SK-N-DZ (cell line): ENCODE measurements around the gene CACNG3. TPM values are rescaled to one million over a fixed set of nuclear protein-coding genes. Genes with fewer than 3 reads are reported as not detected.
"Not testable (repeated sequence)": the region's sequence is repeated elsewhere in the genome, so short reads cannot be mapped to it uniquely, and the experiment has no call there.

Experiments used
- DNase-seq: peaks from one replicate; pipeline ENCODE4 v3.0.0-alpha.2; 2015; ENCODE audit warnings: low spot score
- polyA plus RNA-seq, 2 experiments: library from polyadenylated mRNA; depleted of rRNA; stranded (reverse); fragments of >200 nt; gene quantifications; 2 replicates each; pipeline ENCODE4 v1.2.3, GENCODE V29; 2014

Gene CACNG3
- 0.27 and 0.61 TPM in 2 replicates for polyA plus RNA-seq (2014; cell fraction: cytosol; rRNA removed)
- 0.07 and 0.72 TPM in 2 replicates for polyA plus RNA-seq (2014; cell fraction: nucleus; rRNA removed)

DNA sequence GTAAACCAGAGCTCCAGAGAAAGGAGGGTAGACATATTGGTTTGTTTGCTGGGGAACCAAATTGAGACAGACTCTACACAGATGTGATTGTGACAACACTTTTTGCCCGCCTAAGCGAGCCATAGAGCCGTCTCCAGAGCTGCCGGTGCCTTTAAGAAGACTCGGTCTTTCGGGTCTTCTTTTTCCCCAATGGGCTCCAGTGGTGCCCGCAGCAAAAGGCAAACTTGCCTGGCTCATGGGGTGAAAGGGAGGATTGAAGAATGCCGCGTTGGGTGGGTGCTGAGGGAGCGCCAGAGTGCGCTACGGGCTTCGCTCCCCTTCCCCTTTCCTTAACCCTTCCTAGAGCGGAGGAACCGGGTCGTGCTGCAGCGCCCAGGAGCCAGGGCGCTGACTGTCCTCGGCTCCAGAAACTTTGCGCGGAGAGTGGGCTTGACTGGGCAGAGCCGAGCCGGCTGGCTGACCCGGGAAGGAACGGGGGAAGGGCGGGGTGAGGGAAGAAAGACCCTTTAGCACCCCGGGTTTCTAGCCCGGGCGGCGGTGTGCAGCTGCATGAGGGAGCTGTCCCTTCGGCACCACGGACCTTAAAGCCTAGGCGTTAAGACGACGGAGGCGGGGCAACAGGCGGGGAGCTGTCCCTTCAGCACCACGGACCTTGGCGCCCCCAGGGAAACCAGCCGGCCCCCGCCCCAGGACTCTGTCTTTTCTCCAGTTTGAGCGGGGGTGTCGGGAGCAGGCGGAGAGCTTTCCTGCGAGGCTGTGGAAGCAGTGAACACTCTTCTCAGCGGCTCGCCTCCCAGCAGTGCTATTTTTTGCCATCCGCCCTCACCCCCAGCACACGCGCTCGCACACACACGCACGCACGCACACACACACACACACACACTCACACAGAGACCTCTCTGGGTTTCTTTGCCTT is at the start of gene CACNG3:
CACNG3 (plus strand) TSS at position 880 of the 916 bp plus-strand sequence. CDS start 420 bp downstream, outside the sequence.
- peak; percentile 64 for DNase-seq

GRCh38 chr16:24206926-24207325 is 49.2 kb upstream of the CACNG3 start:
- no peak for DNase-seq

DNA sequence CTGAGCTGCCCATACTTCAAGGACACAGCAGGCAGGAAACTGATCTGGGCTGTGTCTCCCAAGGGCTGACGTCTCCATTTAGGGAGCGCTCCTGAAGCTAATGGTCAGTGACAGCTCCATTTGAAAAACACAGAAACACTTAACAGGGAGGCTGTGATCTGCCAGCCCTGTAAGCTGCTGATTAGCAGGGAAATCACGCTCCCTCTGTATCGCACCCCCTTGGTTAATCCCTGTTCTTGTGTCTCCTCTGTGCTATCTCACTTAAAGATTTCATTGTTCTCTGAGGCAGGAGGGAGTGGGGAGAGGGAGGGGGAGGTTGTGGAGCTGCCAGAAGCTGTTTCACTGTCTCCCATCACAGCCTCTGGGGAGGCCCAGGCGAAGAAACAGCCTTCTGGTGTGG is 47.4 kb upstream of the CACNG3 start:
- peak; percentile 100 for DNase-seq

GRCh38 chr16:24214992-24215391 is 41.1 kb upstream of the CACNG3 start:
- DNase-seq = no peak

DNA sequence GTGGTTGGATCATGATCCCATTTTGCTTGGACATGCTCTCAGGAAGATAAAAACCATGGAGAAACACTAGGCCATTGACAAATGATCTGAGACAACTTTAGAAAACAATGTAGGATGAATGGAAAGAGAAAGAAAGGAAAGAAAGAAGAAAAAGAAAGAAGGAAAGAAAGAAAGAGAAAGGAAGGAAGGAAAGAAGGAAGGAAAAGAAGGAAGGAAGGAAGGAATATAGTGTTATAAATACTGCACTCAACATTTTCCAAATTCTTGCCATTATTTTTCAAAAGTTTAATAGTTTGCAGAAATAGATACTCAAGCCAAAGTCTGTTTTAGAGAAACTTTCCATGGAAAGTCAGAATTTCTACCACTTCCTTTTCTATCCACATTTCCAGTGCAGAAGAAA is 39.2 kb upstream of the CACNG3 start:
- DNase-seq = peak; percentile 44

- no peak for DNase-seq
Measured at GRCh38 chr16:24217461-24217860, 38.7 kb upstream of the CACNG3 start.

- no peak for DNase-seq
Measured at GRCh38 chr16:24218299-24218698, 37.8 kb upstream of the CACNG3 start.

DNA sequence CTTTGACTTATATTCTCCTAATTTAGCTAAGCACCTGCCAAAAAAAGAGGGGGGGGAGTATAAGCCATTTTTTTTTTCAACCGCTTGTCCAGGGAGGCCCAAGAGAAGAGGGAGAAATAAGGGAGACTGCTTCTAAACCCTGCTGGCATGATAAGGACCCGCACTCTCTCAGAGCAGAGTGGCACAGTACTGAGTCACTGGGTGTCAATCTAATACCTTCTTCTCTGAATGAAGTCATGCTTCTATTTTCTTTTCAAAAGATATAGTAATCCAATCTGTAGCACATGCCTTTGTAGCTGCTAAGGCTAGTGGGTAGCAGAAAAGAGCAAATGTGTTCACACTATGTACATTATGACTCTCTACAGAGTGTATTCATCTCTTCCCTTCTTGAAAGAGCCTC is 34.9 kb upstream of the CACNG3 start:
- DNase-seq = no peak

- no peak for DNase-seq
Measured at GRCh38 chr16:24228514-24228913, 27.6 kb upstream of the CACNG3 start.

DNA sequence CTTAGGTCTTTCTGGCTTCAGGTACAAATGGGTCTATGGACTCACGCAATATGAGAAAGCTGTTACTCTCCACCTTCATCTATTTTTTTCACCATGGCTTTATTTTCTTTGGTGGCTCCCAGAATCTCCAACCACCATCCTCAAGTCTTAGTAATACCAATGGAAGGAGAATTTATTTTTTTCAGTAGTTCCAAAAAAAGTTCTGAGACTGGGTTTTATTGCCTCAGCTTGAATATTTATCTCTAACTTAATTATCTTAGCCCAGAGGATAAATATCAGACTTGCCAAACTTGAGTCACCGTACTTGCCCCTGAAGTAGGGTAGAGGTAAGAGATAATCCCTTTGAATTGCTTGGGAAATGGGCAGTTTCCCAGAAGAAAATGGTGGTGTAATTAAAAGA is 23.2 kb upstream of the CACNG3 start:
- DNase-seq = no peak

DNA sequence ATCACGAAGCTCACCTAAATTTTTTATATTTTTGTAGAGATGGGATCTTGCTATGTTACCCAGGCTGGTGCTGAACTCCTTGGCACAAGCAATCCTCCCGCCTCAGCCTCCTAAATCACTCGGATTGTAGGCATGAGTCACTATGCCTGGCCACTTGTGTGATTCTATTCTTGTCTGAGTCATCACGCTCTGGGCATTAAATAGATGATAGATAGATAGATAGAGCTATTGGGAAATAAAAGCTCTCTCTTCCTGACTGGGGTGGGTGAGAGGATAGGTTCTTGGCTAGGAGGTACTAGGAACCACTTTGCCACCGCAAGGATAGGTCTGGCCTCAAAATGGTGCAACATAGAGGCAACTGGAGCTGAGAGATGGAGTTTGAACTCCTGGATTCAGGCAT is 21.4 kb upstream of the CACNG3 start:
- DNase-seq = no peak

- DNase-seq = no peak
Measured at GRCh38 chr16:24235806-24236205, 20.3 kb upstream of the CACNG3 start.

GRCh38 chr16:24238846-24239245 is 17.3 kb upstream of the CACNG3 start:
- DNase-seq = not testable (repeated sequence)

DNA sequence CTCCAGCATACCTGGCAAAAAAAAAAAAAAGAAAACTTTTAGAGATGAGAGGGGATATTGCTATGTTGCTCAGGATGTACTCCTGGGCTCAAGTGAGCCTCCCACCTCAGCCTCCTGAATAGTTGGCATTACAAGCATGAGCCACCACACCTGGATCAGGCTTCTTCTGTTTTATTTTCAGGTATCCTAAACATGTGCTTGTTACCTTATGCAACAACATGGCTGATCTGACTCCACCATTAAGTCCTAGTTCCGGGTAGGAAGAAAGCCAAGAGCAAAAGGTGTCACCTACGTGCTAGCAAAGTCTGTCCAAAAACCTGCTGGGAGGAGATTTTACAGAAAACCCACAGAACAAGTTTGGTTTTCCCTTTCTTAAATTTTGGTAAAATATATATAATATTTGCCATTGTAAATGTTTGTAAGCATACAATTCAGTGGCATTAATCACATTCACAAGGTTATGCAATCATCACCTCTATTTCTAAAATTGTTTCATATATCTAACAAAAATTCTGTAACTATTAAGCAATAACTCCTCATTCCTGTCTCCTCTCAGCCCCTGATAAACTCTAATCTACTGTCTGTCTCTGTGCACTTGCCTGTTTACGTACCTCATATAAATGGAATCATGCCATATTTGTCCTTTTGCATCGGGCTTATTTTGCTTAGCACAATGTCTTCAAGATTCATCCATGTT is 9.1 kb upstream of the CACNG3 start:
- no peak for DNase-seq

GRCh38 chr16:24253192-24253591 is 2.9 kb upstream of the CACNG3 start:
- peak; percentile 78 for DNase-seq

GRCh38 chr16:24257958-24258357 is 1.8 kb downstream of the CACNG3 start:
- peak; percentile 14 for DNase-seq

- DNase-seq = no peak
Measured at GRCh38 chr16:24258791-24259190, 2.7 kb downstream of the CACNG3 start.

DNA sequence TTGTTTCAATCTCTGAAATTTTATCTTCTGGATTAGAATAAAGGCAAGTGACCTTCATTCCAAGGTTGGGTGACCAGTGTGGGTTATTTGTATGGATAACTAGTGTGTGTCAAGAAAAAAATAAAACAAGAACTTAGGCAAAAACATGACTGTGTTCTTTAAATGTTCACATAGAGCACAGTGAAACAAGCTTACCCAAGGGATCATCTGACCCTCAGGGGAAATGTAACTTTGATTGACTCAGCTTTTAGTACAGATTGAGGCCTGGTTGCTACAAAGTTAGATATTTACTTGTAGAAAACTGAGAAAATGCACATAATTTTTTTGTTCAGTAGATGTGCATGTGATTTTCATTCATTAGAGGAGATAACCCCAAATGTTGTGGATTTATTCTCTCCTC is 6.7 kb downstream of the CACNG3 start:
- no peak for DNase-seq

DNA sequence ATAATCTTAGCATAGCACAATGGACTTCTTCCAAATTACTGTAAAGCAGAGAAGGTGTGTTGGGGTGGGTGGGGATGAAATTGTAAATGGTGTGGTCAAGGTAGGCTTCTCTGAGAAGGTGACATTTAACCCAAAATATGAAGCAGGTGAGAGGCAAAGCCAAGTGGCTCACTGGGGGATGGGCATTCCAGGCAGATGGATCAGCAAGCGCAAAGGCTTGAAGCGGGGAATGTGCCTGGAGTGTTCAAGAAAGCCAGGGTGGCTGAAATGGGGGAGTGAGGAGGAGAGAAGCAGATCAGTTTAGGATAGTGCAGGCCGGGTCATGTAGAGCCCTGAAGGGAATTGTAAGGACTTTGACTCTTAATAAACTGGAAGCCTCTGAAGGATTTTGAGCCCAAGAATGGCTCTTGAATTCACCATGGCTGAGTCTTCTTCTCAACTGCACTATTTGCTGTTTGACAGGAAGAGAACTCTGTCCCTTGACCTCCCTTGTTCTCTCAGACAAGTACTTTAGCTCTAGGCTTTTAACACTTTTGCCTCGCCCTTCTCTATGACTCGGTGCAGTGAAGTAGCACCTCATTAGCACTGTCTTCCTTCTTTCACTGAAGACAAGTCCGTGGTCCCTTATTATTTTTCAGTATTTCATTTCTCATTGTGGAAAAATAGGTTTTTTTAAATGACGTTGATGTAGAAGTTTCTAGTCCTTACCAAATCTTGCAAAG is 14.7 kb downstream of the CACNG3 start:
- DNase-seq = peak; percentile 45

GRCh38 chr16:24272379-24272778 is 16.2 kb downstream of the CACNG3 start:
- DNase-seq = no peak

GRCh38 chr16:24273508-24274182 is 17.5 kb downstream of the CACNG3 start:
- no peak for DNase-seq
